Measurements from ENCODE around the gene CA11.
"Not testable (repeated sequence)": the region's sequence is repeated elsewhere in the genome, so short reads cannot be mapped to it uniquely, and the experiment has no call there.

CA11 gene

GRCh38 chr19:48668761-48669160 is 22.8 kb upstream of the CA11 start:
- DNase-seq = no peak

GRCh38 chr19:48668332-48668731 is 22.3 kb upstream of the CA11 start:
- no peak for DNase-seq

GRCh38 chr19:48665786-48666185 is 19.8 kb upstream of the CA11 start:
- DNase-seq = no peak

GRCh38 chr19:48664476-48664875 is 18.5 kb upstream of the CA11 start:
- DNase-seq = no peak

GRCh38 chr19:48663667-48664066 is 17.7 kb upstream of the CA11 start:
- DNase-seq = no peak

GRCh38 chr19:48661711-48662090 is 15.7 kb upstream of the CA11 start:
- no peak for DNase-seq

GRCh38 chr19:48660852-48661710 is 15.1 kb upstream of the CA11 start:
- no peak for DNase-seq

- no peak for DNase-seq
These were observed 13.8 kb upstream of the CA11 start for GRCh38 chr19:48659768-48660167.

GRCh38 chr19:48658483-48658882 is 12.5 kb upstream of the CA11 start:
- DNase-seq = no peak

- not testable (repeated sequence) for DNase-seq
These were observed 11.8 kb upstream of the CA11 start for GRCh38 chr19:48657828-48658227.

GRCh38 chr19:48656840-48657474 is 11.0 kb upstream of the CA11 start:
- no peak for DNase-seq

- DNase-seq = no peak
These were observed 8.5 kb upstream of the CA11 start for GRCh38 chr19:48654299-48655059.

- DNase-seq = no peak
These were observed 5.7 kb upstream of the CA11 start for GRCh38 chr19:48651683-48652048.

GRCh38 chr19:48650974-48651682 is 5.1 kb upstream of the CA11 start:
- DNase-seq = no peak

GRCh38 chr19:48648134-48648533 is 2.1 kb upstream of the CA11 start:
- no peak for DNase-seq

- no peak for DNase-seq
These were observed 782 bp upstream of the CA11 start for GRCh38 chr19:48646722-48647216.

- no peak for DNase-seq
These were observed 377 bp downstream of the CA11 start for GRCh38 chr19:48645620-48646000.

GRCh38 chr19:48644839-48645619 is 958 bp downstream of the CA11 start:
- DNase-seq = no peak

GRCh38 chr19:48644355-48644754 is 1.6 kb downstream of the CA11 start:
- no peak for DNase-seq

GRCh38 chr19:48642862-48643261 is 3.1 kb downstream of the CA11 start:
- no peak for DNase-seq

- no peak for DNase-seq
These were observed 4.1 kb downstream of the CA11 start for GRCh38 chr19:48641850-48642249.
